ENCODE data around the gene PANK3.

PANK3 gene

GRCh38 chr5:168578538-168579487 lies at the start of gene PANK3:
Gene PANK3, minus strand, starts transcription at chr5:168579368. Its CDS starts 85 bp downstream, at chr5:168579283.
- DNase-seq (ENCODE audit: low spot score): peak; percentile 92
- TF ChIP-seq, protein P1, sequence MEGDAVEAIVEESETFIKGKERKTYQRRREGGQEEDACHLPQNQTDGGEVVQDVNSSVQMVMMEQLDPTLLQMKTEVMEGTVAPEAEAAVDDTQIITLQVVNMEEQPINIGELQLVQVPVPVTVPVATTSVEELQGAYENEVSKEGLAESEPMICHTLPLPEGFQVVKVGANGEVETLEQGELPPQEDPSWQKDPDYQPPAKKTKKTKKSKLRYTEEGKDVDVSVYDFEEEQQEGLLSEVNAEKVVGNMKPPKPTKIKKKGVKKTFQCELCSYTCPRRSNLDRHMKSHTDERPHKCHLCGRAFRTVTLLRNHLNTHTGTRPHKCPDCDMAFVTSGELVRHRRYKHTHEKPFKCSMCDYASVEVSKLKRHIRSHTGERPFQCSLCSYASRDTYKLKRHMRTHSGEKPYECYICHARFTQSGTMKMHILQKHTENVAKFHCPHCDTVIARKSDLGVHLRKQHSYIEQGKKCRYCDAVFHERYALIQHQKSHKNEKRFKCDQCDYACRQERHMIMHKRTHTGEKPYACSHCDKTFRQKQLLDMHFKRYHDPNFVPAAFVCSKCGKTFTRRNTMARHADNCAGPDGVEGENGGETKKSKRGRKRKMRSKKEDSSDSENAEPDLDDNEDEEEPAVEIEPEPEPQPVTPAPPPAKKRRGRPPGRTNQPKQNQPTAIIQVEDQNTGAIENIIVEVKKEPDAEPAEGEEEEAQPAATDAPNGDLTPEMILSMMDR (IDR thresholded peaks at IDR 0.05; ENCODE audit: extremely low read depth, missing control alignments): no peak

- TF ChIP-seq, protein P1 (IDR thresholded peaks at IDR 0.05; ENCODE audit: extremely low read depth, missing control alignments): no peak
Observed at GRCh38 chr5:168624850-168625364, 45.7 kb upstream of the PANK3 start.

DNA sequence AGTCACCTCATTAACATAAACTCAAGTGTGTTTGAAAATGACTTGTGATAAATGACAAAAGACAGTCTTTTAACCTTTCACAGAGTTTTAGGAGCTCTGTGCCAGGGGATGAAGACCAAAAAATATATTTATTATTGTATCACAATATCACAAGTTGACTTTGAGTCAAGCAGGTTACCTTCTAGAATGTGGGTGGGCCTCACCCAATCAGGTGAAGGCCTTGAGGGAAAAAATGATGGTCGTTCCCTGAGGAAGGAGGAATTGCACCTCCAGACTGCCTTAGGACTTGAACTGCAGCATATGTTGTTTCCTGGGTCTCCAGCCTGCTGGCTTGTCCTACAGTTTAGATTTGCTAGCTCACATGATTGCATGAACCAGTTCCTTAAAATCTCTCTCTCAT lies 41.6 kb upstream of the PANK3 start:
- TF ChIP-seq, protein P1 (IDR thresholded peaks at IDR 0.05; ENCODE audit: extremely low read depth, missing control alignments): no peak

More at GRCh38 chr5:168624850-168625364, 45.7 kb upstream of the PANK3 start:
- DNase-seq (ENCODE audit: low spot score): no peak

GRCh38 chr5:168614661-168615060 lies 35.5 kb upstream of the PANK3 start:
- TF ChIP-seq, protein P1 (IDR thresholded peaks at IDR 0.05; ENCODE audit: extremely low read depth, missing control alignments): no peak
- no peak for DNase-seq (ENCODE audit: low spot score)

More for the DNA sequence above, 41.6 kb upstream of the PANK3 start:
- no peak for DNase-seq (ENCODE audit: low spot score)

GRCh38 chr5:168613996-168614395 lies 34.8 kb upstream of the PANK3 start:
- TF ChIP-seq, protein P1 (IDR thresholded peaks at IDR 0.05; ENCODE audit: extremely low read depth, missing control alignments): no peak
- no peak for DNase-seq (ENCODE audit: low spot score)

GRCh38 chr5:168613396-168613795 lies 34.2 kb upstream of the PANK3 start:
- no peak for DNase-seq (ENCODE audit: low spot score)
- TF ChIP-seq, protein P1 (IDR thresholded peaks at IDR 0.05; ENCODE audit: extremely low read depth, missing control alignments): no peak

DNA sequence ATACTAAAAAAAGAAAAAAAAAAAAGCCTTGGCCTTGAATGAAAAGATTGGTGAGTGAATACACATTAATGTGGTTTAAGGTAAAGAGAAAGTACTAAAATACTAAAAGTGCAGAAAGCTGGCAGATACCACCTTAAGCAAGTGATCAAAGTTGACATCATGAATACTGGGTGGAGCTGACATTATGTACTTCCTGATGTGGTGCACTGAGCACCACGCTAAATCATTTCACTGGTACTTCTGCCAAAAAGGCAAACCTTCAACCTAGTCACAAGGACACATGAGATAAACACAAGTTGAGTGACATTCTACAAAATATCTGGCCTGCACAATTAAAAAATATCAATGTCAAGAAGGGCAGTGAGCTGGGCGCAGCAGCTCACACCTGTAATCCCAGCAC lies 33.8 kb upstream of the PANK3 start:
- TF ChIP-seq, protein P1 (IDR thresholded peaks at IDR 0.05; ENCODE audit: extremely low read depth, missing control alignments): no peak
- DNase-seq (ENCODE audit: low spot score): no peak

Measured in GM20000 (cell line).